Neural cell (in vitro differentiated cells): ENCODE data around the gene SHC2. TPM values are rescaled to one million over a fixed set of nuclear protein-coding genes. Genes with fewer than 3 reads are reported as not detected.

Source experiments
- H2AFZ ChIP-seq: fragments of 200-600, 300-800 bp; sonication (generic), shearing (Covaris generic); 2 replicates; pipeline ENCODE4 v1.6.0; 2014; ENCODE audit warnings: low read depth, mild to moderate bottlenecking, antibody characterized with exemption, low read length, moderate library complexity
- H3F3A ChIP-seq: fragments of 200-600 bp; shearing (Covaris generic); 2 replicates; pipeline ENCODE4 v1.6.1; 2016; ENCODE audit warnings: mild to moderate bottlenecking, moderate library complexity, mixed read lengths, antibody characterized with exemption, low read length; ENCODE audit not compliant: insufficient read depth, poor library complexity, severe bottlenecking
- H3K27ac ChIP-seq: fragments of 200-600, 300-800 bp; sonication (generic), shearing (Covaris generic); 2 replicates; pipeline ENCODE4 v1.5.1; 2014; ENCODE audit warnings: mild to moderate bottlenecking, low read length, moderate library complexity
- H3K27me3 ChIP-seq: fragments of 300-800, 200-600 bp; sonication (generic), shearing (Covaris generic); 2 replicates; pipeline ENCODE4 v1.6.0; 2014; ENCODE audit warnings: mild to moderate bottlenecking, low read depth, low read length, moderate library complexity; ENCODE audit not compliant: insufficient read depth
- H3K36me3 ChIP-seq: fragments of 300-800, 200-600 bp; sonication (generic), shearing (Covaris generic); 2 replicates; pipeline ENCODE4 v1.5.1; 2014; ENCODE audit warnings: mild to moderate bottlenecking, antibody characterized with exemption, low read length, moderate library complexity; ENCODE audit not compliant: insufficient read depth
- H3K4me2 ChIP-seq: fragments of 300-800, 200-600 bp; sonication (generic), shearing (Covaris generic); 2 replicates; pipeline ENCODE4 v1.6.0; 2014; ENCODE audit warnings: mild to moderate bottlenecking, low read length
- H3K4me3 ChIP-seq: fragments of 300-800, 200-600 bp; sonication (generic), shearing (Covaris generic); 2 replicates; pipeline ENCODE4 v1.5.1; 2014; ENCODE audit warnings: mild to moderate bottlenecking, low read length, moderate library complexity
- H3K79me2 ChIP-seq: fragments of 200-600 bp; shearing (Covaris generic); replicated peaks from 2 replicates; pipeline ENCODE4 v1.6.0; 2014; ENCODE audit warnings: mild to moderate bottlenecking, low read length, moderate library complexity; ENCODE audit not compliant: insufficient read depth
- H3K9ac ChIP-seq: fragments of 300-800, 200-600 bp; sonication (generic), shearing (Covaris generic); 2 replicates; pipeline ENCODE4 v1.6.1; 2016; ENCODE audit warnings: mild to moderate bottlenecking, low read length, mixed read lengths
- H3K9me2 ChIP-seq: fragments of 200-600 bp; shearing (Covaris generic); 2 replicates; pipeline ENCODE4 v1.6.1; 2016; ENCODE audit warnings: mild to moderate bottlenecking, low read length, mixed read lengths; ENCODE audit not compliant: insufficient read depth
- H3K9me3 ChIP-seq: fragments of 200-600, 300-800 bp; sonication (generic), shearing (Covaris generic); 2 replicates; pipeline ENCODE4 v1.6.1; 2016; ENCODE audit warnings: mild to moderate bottlenecking, mixed run types, low read length, moderate library complexity, mixed read lengths
- H4K20me1 ChIP-seq: fragments of 200-600 bp; shearing (Covaris generic); 2 replicates; pipeline ENCODE4 v1.6.1; 2016; ENCODE audit warnings: mild to moderate bottlenecking, mixed run types; ENCODE audit not compliant: insufficient read depth
- CTCF ChIP-seq: fragments of 450-650 bp; IDR thresholded peaks from 2 replicates; pipeline ENCODE4 v1.5.1; 2014; ENCODE audit warnings: antibody characterized with exemption, mild to moderate bottlenecking, moderate library complexity; ENCODE audit not compliant: poor library complexity, severe bottlenecking
- EP300 ChIP-seq: fragments of 450-650 bp; conservative IDR thresholded peaks from 2 replicates; pipeline ENCODE4 v1.6.1; 2014; ENCODE audit warnings: antibody characterized with exemption, mild to moderate bottlenecking, moderate library complexity; ENCODE audit not compliant: poor library complexity, severe bottlenecking
- EZH2 ChIP-seq: fragments of 200-600, 300-800 bp; shearing (Covaris generic), sonication (generic); IDR thresholded peaks from 2 replicates; pipeline ENCODE4 v1.6.1; 2014; ENCODE audit warnings: antibody characterized with exemption, low read length, borderline replicate concordance, mild to moderate bottlenecking; ENCODE audit not compliant: insufficient read depth, poor library complexity, severe bottlenecking
- MXI1 ChIP-seq: fragments of 450-650 bp; conservative IDR thresholded peaks from 2 replicates; pipeline ENCODE4 v1.6.1; 2014; ENCODE audit warnings: antibody characterized with exemption, mild to moderate bottlenecking; ENCODE audit not compliant: poor library complexity, severe bottlenecking
- POLR2AphosphoS5 ChIP-seq: IDR thresholded peaks from 2 replicates; pipeline ENCODE4 v1.6.1; 2012
- RAD21 ChIP-seq: fragments of 450-650 bp; conservative IDR thresholded peaks from 2 replicates; pipeline ENCODE4 v1.6.1; 2014; ENCODE audit warnings: antibody characterized with exemption, mild to moderate bottlenecking, moderate library complexity
- REST ChIP-seq: IDR thresholded peaks from 2 replicates; pipeline ENCODE4 v1.6.1; 2012; ENCODE audit warnings: borderline replicate concordance
- SMC3 ChIP-seq: fragments of 450-650 bp; conservative IDR thresholded peaks from 2 replicates; pipeline ENCODE4 v1.6.1; 2014; ENCODE audit warnings: antibody characterized with exemption, mild to moderate bottlenecking, moderate library complexity; ENCODE audit not compliant: poor library complexity
- TAF1 ChIP-seq: IDR thresholded peaks from 2 replicates; pipeline ENCODE4 v1.6.1; 2012; ENCODE audit warnings: low read depth
- polyA minus RNA-seq: library from RNA; depleted of rRNA, polyadenylated mRNA; stranded (reverse); fragments of >200 nt; gene quantifications from 2 replicates; pipeline ENCODE4 v1.2.3, GENCODE V29; 2014
- polyA plus RNA-seq: library from polyadenylated mRNA; depleted of rRNA; stranded (reverse); fragments of >200 nt; gene quantifications from 2 replicates; pipeline ENCODE4 v1.2.3, GENCODE V29; 2014

SHC2 gene
- polyA plus RNA-seq (75.8 and 81.2 TPM in 2 replicates), polyA minus RNA-seq (22.7 and 26.1 TPM in 2 replicates)

GRCh38 chr19:460877-461720 is at the start of gene SHC2:
Gene SHC2, minus strand, starts transcription at chr19:461033. Its CDS starts 37 bp downstream, at chr19:460996.
- Histone ChIP-seq H3F3A (no peaks in the 10 kb centered on the region), H4K20me1 (no peaks in the 10 kb centered on the region), H3K9me3 (no peaks in the 10 kb centered on the region), H3K4me2 (peak within 1 kb of the TSS; percentile 45), H3K9ac (peak within 1 kb of the TSS; percentile 92), H3K9me2 (no peaks in the 10 kb centered on the region), H2AFZ (peak within 1 kb of the TSS; percentile 60), H3K27ac (peak within 1 kb of the TSS; percentile 93), H3K79me2 (peaks cover 3% of the 10 kb centered on the region), H3K4me3 (peak within 1 kb of the TSS; percentile 83), H3K27me3 (no peaks in the 10 kb centered on the region), H3K36me3 (no peaks in the 10 kb centered on the region)
- TF ChIP-seq EP300 (no peak), RAD21 (no peak), CTCF (no peak), MXI1 (no peak), EZH2 (no peak), TAF1 (no peak), REST (no peak), POLR2AphosphoS5 (peak; percentile 55)

- no peaks in the 10 kb centered on the region for H4K20me1 ChIP-seq
- H3K27ac ChIP-seq, result peak overlapping the region; percentile 98
These were observed 47.6 kb upstream of the SHC2 start for GRCh38 chr19:508204-509150.

More at GRCh38 chr19:508204-509150, 47.6 kb upstream of the SHC2 start:
- Histone ChIP-seq H3K9me3 (no peaks in the 10 kb centered on the region), H3K27me3 (no peaks in the 10 kb centered on the region), H3K36me3 (no peaks in the 10 kb centered on the region), H3K79me2 (peaks cover 12% of the 10 kb centered on the region), H3K4me3 (peak overlapping the region; percentile 100), H3K9ac (peak overlapping the region; percentile 99), H3K9me2 (no peaks in the 10 kb centered on the region), H3F3A (no peaks in the 10 kb centered on the region), H3K4me2 (peak overlapping the region; percentile 82), H2AFZ (peak overlapping the region; percentile 94)
- TF ChIP-seq MXI1 (no peak), EZH2 (no peak), SMC3 (no peak), TAF1 (no peak)
